ENCODE results near the gene LUC7L3. TPM values are rescaled to one million over a fixed set of nuclear protein-coding genes. Genes with fewer than 3 reads are reported as not detected.
"Not testable (repeated sequence)": the region's sequence is repeated elsewhere in the genome, so short reads cannot be mapped to it uniquely, and the experiment has no call there.

LUC7L3 gene
- total RNA-seq, 4 donors from 2014 or later = 31.6 to 70.2 (median 51.6) TPM

DNA sequence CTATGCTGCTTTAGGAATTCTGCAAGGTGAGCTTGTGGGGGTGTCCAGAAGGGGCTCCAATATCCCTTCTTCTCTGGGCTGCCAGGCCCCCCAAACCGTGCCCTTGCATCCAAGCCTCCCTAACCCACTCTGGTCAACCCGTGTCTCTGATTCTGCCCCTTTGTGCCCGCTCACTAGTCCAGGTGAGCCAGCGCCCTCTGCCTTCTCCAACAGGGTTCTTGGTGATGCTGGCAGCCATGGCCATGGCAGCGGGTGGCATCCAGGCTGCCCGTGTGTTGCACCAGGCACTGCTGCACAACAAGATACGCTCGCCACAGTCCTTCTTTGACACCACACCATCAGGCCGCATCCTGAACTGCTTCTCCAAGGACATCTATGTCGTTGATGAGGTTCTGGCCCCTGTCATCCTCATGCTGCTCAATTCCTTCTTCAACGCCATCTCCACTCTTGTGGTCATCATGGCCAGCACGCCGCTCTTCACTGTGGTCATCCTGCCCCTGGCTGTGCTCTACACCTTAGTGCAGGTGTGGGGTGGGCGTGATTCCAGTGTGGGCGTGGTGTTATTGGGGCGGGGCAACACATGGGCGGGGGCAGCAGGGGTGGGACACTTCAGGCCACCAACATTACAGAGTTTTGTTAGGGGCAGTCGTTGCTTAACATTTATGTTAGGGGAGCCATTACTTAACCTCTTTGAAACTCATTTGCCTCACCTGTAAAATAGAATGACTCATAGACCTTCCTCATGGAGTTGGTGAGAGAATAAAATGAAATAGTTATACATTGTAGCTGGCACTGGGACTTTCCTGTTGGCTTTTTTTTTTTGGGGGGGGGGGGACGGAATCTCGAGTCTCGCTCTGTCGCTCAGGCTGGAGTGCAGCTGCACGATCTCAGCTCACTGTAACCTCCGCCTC lies 43.1 kb upstream of the LUC7L3 start:
- no peak for TF ChIP-seq POLR2A (IDR thresholded peaks at IDR 0.05)
- TF ChIP-seq, protein P1, sequence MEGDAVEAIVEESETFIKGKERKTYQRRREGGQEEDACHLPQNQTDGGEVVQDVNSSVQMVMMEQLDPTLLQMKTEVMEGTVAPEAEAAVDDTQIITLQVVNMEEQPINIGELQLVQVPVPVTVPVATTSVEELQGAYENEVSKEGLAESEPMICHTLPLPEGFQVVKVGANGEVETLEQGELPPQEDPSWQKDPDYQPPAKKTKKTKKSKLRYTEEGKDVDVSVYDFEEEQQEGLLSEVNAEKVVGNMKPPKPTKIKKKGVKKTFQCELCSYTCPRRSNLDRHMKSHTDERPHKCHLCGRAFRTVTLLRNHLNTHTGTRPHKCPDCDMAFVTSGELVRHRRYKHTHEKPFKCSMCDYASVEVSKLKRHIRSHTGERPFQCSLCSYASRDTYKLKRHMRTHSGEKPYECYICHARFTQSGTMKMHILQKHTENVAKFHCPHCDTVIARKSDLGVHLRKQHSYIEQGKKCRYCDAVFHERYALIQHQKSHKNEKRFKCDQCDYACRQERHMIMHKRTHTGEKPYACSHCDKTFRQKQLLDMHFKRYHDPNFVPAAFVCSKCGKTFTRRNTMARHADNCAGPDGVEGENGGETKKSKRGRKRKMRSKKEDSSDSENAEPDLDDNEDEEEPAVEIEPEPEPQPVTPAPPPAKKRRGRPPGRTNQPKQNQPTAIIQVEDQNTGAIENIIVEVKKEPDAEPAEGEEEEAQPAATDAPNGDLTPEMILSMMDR (IDR thresholded peaks at IDR 0.05) = no peak
- DNase-seq (ENCODE audit: low spot score in 2 of 2) = peak in 1 of 2 donors; percentile 56
- H3K4me3 ChIP-seq (ENCODE audit: low read depth, poor library complexity, severe bottlenecking) = no peak overlapping the region
- 89 to 90% methylated on average over 24 of the region's 24 CpGs for WGBS, 2 donors
- intact Hi-C loops (cut with DNase I; ENCODE audit: low total_unique reads) = no loop called here

DNA sequence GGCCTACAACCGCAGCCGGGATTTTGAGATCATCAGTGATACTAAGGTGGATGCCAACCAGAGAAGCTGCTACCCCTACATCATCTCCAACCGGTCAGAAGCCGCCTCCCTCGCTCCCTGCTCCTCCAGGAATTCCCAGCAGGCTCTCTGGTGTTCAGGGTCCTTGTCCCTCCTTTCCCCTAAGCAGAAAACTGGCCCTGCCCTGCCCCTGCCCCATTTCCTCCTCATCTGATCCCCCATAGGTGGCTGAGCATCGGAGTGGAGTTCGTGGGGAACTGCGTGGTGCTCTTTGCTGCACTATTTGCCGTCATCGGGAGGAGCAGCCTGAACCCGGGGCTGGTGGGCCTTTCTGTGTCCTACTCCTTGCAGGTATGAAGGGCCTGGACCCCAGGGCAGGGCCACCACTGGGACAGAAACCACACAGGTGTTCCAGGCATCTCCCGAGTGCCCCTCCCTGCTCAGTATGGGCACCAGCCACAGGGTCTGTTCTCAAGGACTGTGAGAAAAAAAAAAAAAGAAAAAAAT lies 41.5 kb upstream of the LUC7L3 start:
- intact Hi-C loops (cut with DNase I; ENCODE audit: low total_unique reads) = no loop called here
- H3K4me3 ChIP-seq (ENCODE audit: low read depth, poor library complexity, severe bottlenecking) = no peak overlapping the region
- TF ChIP-seq, protein P1 (IDR thresholded peaks at IDR 0.05) = no peak
- TF ChIP-seq POLR2A (IDR thresholded peaks at IDR 0.05) = no peak
- DNase-seq (ENCODE audit: low spot score in 2 of 2) = peak in 1 of 2 donors; percentile 76
- 91 to 93% methylated on average over 12 of the region's 12 CpGs for WGBS, 2 donors

DNA sequence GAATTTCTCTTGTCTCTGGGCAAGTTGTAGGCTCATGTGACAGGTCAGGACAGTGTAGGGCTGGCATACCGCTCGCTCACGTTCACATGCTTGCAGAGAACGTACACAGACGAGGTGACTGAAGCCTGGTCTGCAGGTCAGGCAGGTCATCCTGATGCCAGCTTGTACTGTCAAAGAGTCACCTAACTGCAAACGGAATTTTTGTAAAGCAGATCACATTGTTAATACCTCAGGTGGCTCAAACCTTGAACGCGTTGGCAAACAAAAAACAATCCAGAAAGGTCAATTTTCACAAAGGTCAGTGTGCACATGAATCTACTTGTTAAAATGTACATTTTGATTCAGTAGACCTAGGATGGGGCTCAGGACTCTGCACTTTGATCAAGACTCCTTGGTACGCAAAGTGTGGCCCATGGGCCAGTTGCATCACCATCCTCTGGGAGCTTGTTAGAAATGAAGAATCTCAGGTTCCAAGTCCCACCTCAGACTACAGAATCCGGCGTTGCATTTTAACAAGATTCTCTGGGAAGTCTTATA lies 40.3 kb upstream of the LUC7L3 start:
- no peak overlapping the region for H3K4me3 ChIP-seq (ENCODE audit: low read depth, poor library complexity, severe bottlenecking)
- TF ChIP-seq, protein P1 (IDR thresholded peaks at IDR 0.05) = no peak
- TF ChIP-seq POLR2A (IDR thresholded peaks at IDR 0.05) = no peak
- intact Hi-C loops (cut with DNase I; ENCODE audit: low total_unique reads) = no loop called here
- peak in 1 of 2 donors; percentile 65 for DNase-seq (ENCODE audit: low spot score in 2 of 2)
- 89 to 92% methylated on average over 11 of the region's 11 CpGs for WGBS, 2 donors

DNA sequence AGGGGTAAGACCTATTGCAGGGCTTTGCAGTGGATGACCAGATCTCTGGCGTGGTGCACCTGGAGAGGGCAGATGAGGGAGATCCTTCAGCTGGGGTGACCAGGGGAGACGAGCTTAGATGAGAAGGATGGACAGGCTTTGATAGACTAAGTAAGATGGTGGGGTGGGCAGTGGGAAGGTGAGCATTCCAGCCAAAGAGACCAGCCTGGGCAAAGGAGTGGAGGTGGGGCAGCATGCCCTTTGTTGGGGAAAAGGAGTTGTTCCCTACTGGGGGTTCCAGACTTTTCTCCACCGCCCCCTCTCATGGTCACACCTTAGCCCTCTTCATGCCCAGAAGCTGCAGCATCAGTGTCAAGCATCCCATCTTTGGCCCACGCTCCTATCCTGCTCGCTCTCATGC lies 39.3 kb upstream of the LUC7L3 start:
- TF ChIP-seq, protein P1 (IDR thresholded peaks at IDR 0.05) = no peak
- TF ChIP-seq POLR2A (IDR thresholded peaks at IDR 0.05) = no peak
- peak in 1 of 2 donors; percentile 58 for DNase-seq (ENCODE audit: low spot score in 2 of 2)
- WGBS, 2 donors = 96 to 97% methylated on average over 5 of the region's 5 CpGs
- no peak overlapping the region for H3K4me3 ChIP-seq (ENCODE audit: low read depth, poor library complexity, severe bottlenecking)
- intact Hi-C loops (cut with DNase I; ENCODE audit: low total_unique reads) = loop anchor here (5.0 kb wide), 2 partner anchors 48 to 128 kb away; partner anchors contain the start of gene ABCC3

DNA sequence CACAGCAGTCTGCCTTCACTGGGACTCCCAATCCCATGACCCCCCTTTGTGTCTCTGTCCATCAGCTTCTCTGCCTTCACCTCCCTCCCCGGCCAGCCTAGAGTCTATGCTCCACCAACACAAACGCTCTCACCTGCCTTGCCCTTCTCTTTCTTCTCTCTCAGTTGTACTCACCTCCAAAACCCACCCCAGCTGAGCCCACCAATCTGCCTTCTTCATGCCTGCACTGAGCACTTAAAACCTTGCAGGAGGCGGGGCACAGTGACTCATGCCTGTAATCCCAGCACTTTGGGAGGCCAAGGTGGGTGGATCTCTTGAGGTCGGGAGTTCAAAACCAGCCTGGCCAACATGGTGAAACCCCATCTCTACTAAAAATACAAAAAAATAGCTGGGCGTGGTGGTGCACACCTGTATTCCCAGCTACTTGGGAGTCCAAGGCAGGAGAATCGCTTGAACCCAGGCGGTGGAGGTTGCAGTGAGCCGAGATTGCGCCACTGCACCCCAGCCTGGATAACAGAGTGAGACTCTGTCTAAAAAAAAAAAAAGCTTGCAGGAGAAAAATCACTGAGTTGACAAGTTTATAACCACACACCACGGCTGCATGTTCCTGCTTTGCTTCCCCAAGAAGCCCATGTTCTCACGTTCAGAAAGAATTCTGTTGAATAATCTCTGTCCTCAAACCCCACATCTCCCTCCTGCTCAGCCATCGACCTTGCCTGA lies 38.7 kb upstream of the LUC7L3 start:
- 66 to 71% methylated on average over 12 of the region's 12 CpGs for WGBS, 2 donors
- H3K4me3 ChIP-seq (ENCODE audit: low read depth, poor library complexity, severe bottlenecking); DNase-seq (ENCODE audit: low spot score in 2 of 2): not testable (repeated sequence)
- intact Hi-C loops (cut with DNase I; ENCODE audit: low total_unique reads) = loop anchor here (5.0 kb wide), 2 partner anchors 48 to 128 kb away; partner anchors contain the start of gene ABCC3

All from lower leg skin (tissue), 4 donors.